Measurements from ENCODE around the gene TECPR1. TPM values are rescaled to one million over a fixed set of nuclear protein-coding genes. Genes with fewer than 3 reads are reported as not detected.

TECPR1 gene
- total RNA-seq, 2 donors from 2014 or later = 31.4 to 62.7 TPM

- DNase-seq (ENCODE audit: low spot score) = no peak
- TF ChIP-seq POLR2AphosphoS5 (IDR thresholded peaks at IDR 0.05) = no peak
- no peak for TF ChIP-seq POLR2A (IDR thresholded peaks at IDR 0.05)
- no peak for TF ChIP-seq CTCF (IDR thresholded peaks at IDR 0.05)
- Histone ChIP-seq H3K4me3 (no peak overlapping the region), H3K36me3 (no peaks in the 10 kb centered on the region), H3K27me3 (replicated peaks; ENCODE audit: insufficient read depth) (no peaks in the 10 kb centered on the region), H3K4me1 (replicated peaks) (peaks cover 4% of the 10 kb centered on the region), H3K9me3 (no peaks in the 10 kb centered on the region), H3K27ac (peak overlapping the region; percentile 49 to 71)
- WGBS = 19% methylated on average over 1 of the region's 1 CpG
- intact Hi-C loops (cut with DNase I) = no loop called here
Observed at GRCh38 chr7:98187138-98187502, 64.9 kb downstream of the TECPR1 start.

GRCh38 chr7:98186452-98187137 lies 65.4 kb downstream of the TECPR1 start:
- no peaks in the 10 kb centered on the region for H3K27me3 ChIP-seq (replicated peaks; ENCODE audit: insufficient read depth)
- no peaks in the 10 kb centered on the region for H3K9me3 ChIP-seq
- TF ChIP-seq POLR2A (IDR thresholded peaks at IDR 0.05) (no peak), POLR2AphosphoS5 (IDR thresholded peaks at IDR 0.05) (peak; percentile 51), CTCF (IDR thresholded peaks at IDR 0.05) (no peak)
- no peak overlapping the region for H3K4me3 ChIP-seq
- DNase-seq (ENCODE audit: low spot score) = no peak
- H3K36me3 ChIP-seq = no peaks in the 10 kb centered on the region
- intact Hi-C loops (cut with DNase I) = no loop called here
- peak overlapping the region; percentile 49 to 71 for H3K27ac ChIP-seq
- peaks cover 4% of the 10 kb centered on the region for H3K4me1 ChIP-seq (replicated peaks)
- WGBS = 52% methylated on average over 9 of the region's 9 CpGs

GRCh38 chr7:98185101-98185500 lies 66.9 kb downstream of the TECPR1 start:
- Histone ChIP-seq H3K4me1 (replicated peaks) (peaks cover 4% of the 10 kb centered on the region), H3K36me3 (no peaks in the 10 kb centered on the region), H3K27ac (no peak overlapping the region), H3K27me3 (replicated peaks; ENCODE audit: insufficient read depth) (no peaks in the 10 kb centered on the region), H3K9me3 (no peaks in the 10 kb centered on the region), H3K4me3 (no peak overlapping the region)
- intact Hi-C loops (cut with DNase I) = no loop called here
- no peak for DNase-seq (ENCODE audit: low spot score)
- WGBS = 90% methylated on average over 7 of the region's 7 CpGs
- TF ChIP-seq POLR2AphosphoS5 (IDR thresholded peaks at IDR 0.05) (no peak), POLR2A (IDR thresholded peaks at IDR 0.05) (no peak), CTCF (IDR thresholded peaks at IDR 0.05) (no peak)

- Histone ChIP-seq H3K27ac (peak overlapping the region in 1 of 2 donors; percentile 86), H3K36me3 (no peaks in the 10 kb centered on the region), H3K9me3 (no peaks in the 10 kb centered on the region), H3K4me3 (no peak overlapping the region), H3K4me1 (replicated peaks) (peaks cover 19% of the 10 kb centered on the region), H3K27me3 (replicated peaks; ENCODE audit: insufficient read depth) (no peaks in the 10 kb centered on the region)
- 89% methylated on average over 8 of the region's 8 CpGs for WGBS
- no peak for TF ChIP-seq POLR2A (IDR thresholded peaks at IDR 0.05)
- intact Hi-C loops (cut with DNase I) = no loop called here
- DNase-seq (ENCODE audit: low spot score) = no peak
Observed at GRCh38 chr7:98180751-98181150, 71.3 kb downstream of the TECPR1 start.

GRCh38 chr7:98178762-98179490 lies 73.1 kb downstream of the TECPR1 start:
- DNase-seq (ENCODE audit: low spot score) = no peak
- Histone ChIP-seq H3K27ac (peak overlapping the region; percentile 81 to 86), H3K4me1 (replicated peaks) (peaks cover 22% of the 10 kb centered on the region), H3K27me3 (replicated peaks; ENCODE audit: insufficient read depth) (no peaks in the 10 kb centered on the region), H3K4me3 (no peak overlapping the region), H3K9me3 (no peaks in the 10 kb centered on the region), H3K36me3 (no peaks in the 10 kb centered on the region)
- TF ChIP-seq CTCF (IDR thresholded peaks at IDR 0.05) = no peak
- TF ChIP-seq POLR2AphosphoS5 (IDR thresholded peaks at IDR 0.05) = no peak
- no peak for TF ChIP-seq POLR2A (IDR thresholded peaks at IDR 0.05)
- WGBS = 75% methylated on average over 10 of the region's 10 CpGs
- intact Hi-C loops (cut with DNase I) = no loop called here
